Activated naive CD8-positive, alpha-beta T cell (primary cell): Measurements from ENCODE around the gene CDK12.

ENCODE experiments used
- H3K27ac Mint-ChIP-seq: one replicate; pipeline ENCODE4 v1.8.0; 2021; ENCODE audit warnings: mixed read lengths
- H3K27me3 Mint-ChIP-seq: one replicate; pipeline ENCODE4 v1.8.0; 2021; ENCODE audit warnings: mixed read lengths
- H3K36me3 Mint-ChIP-seq: one replicate; pipeline ENCODE4 v1.8.0; 2021; ENCODE audit warnings: mixed read lengths
- H3K4me1 Mint-ChIP-seq: one replicate; pipeline ENCODE4 v1.8.0; 2021; ENCODE audit warnings: low read depth, mixed read lengths
- H3K4me3 Mint-ChIP-seq: one replicate; pipeline ENCODE4 v1.8.0; 2021; ENCODE audit warnings: mild to moderate bottlenecking, mixed read lengths
- H3K9me3 Mint-ChIP-seq: one replicate; pipeline ENCODE4 v1.8.0; 2021; ENCODE audit warnings: low read depth, mixed read lengths

CDK12 gene

GRCh38 chr17:39551879-39552278 is 90.6 kb downstream of the CDK12 start:
- no peak overlapping the region for H3K27ac Mint-ChIP-seq
- H3K27me3 Mint-ChIP-seq = no peaks in the 10 kb centered on the region
- no peak overlapping the region for H3K4me3 Mint-ChIP-seq

GRCh38 chr17:39553341-39553945 is 92.2 kb downstream of the CDK12 start:
- no peaks in the 10 kb centered on the region for H3K27me3 Mint-ChIP-seq
- H3K27ac Mint-ChIP-seq = no peak overlapping the region
- no peaks in the 10 kb centered on the region for H3K9me3 Mint-ChIP-seq
- H3K4me1 Mint-ChIP-seq = no peaks in the 10 kb centered on the region
- peaks cover 11% of the 10 kb centered on the region for H3K36me3 Mint-ChIP-seq
- H3K4me3 Mint-ChIP-seq = no peak overlapping the region

More at GRCh38 chr17:39551879-39552278, 90.6 kb downstream of the CDK12 start:
- peaks cover 7% of the 10 kb centered on the region for H3K36me3 Mint-ChIP-seq
- H3K4me1 Mint-ChIP-seq = no peaks in the 10 kb centered on the region
- no peaks in the 10 kb centered on the region for H3K9me3 Mint-ChIP-seq

GRCh38 chr17:39555368-39555767 is 94.1 kb downstream of the CDK12 start:
- Mint-ChIP-seq H3K27ac (no peak overlapping the region), H3K4me3 (no peak overlapping the region), H3K27me3 (no peaks in the 10 kb centered on the region), H3K4me1 (no peaks in the 10 kb centered on the region), H3K9me3 (no peaks in the 10 kb centered on the region), H3K36me3 (peaks cover 13% of the 10 kb centered on the region)

GRCh38 chr17:39556423-39556822 is 95.1 kb downstream of the CDK12 start:
- H3K9me3 Mint-ChIP-seq = no peaks in the 10 kb centered on the region
- no peak overlapping the region for H3K4me3 Mint-ChIP-seq
- peaks cover 13% of the 10 kb centered on the region for H3K36me3 Mint-ChIP-seq
- no peaks in the 10 kb centered on the region for H3K27me3 Mint-ChIP-seq
- H3K4me1 Mint-ChIP-seq = no peaks in the 10 kb centered on the region
- no peak overlapping the region for H3K27ac Mint-ChIP-seq

GRCh38 chr17:39562395-39562794 is 101.1 kb downstream of the CDK12 start:
- Mint-ChIP-seq H3K27me3 (no peaks in the 10 kb centered on the region), H3K4me1 (no peaks in the 10 kb centered on the region), H3K27ac (no peak overlapping the region), H3K36me3 (peaks cover 16% of the 10 kb centered on the region), H3K9me3 (no peaks in the 10 kb centered on the region), H3K4me3 (no peak overlapping the region)

- H3K36me3 Mint-ChIP-seq = peaks cover 19% of the 10 kb centered on the region
- no peaks in the 10 kb centered on the region for H3K9me3 Mint-ChIP-seq
- no peak overlapping the region for H3K4me3 Mint-ChIP-seq
- H3K4me1 Mint-ChIP-seq = no peaks in the 10 kb centered on the region
- H3K27ac Mint-ChIP-seq = no peak overlapping the region
- H3K27me3 Mint-ChIP-seq = no peaks in the 10 kb centered on the region
Measured at GRCh38 chr17:39562976-39563375, 101.7 kb downstream of the CDK12 start.

- no peak overlapping the region for H3K27ac Mint-ChIP-seq
- no peaks in the 10 kb centered on the region for H3K4me1 Mint-ChIP-seq
- H3K9me3 Mint-ChIP-seq = no peaks in the 10 kb centered on the region
- no peaks in the 10 kb centered on the region for H3K27me3 Mint-ChIP-seq
- peaks cover 23% of the 10 kb centered on the region for H3K36me3 Mint-ChIP-seq
- H3K4me3 Mint-ChIP-seq = no peak overlapping the region
Measured at GRCh38 chr17:39563476-39563875, 102.2 kb downstream of the CDK12 start.

GRCh38 chr17:39564211-39564848 is 103.0 kb downstream of the CDK12 start:
- Mint-ChIP-seq H3K9me3 (no peaks in the 10 kb centered on the region), H3K4me3 (no peak overlapping the region), H3K27me3 (no peaks in the 10 kb centered on the region), H3K4me1 (no peaks in the 10 kb centered on the region), H3K27ac (no peak overlapping the region), H3K36me3 (peaks cover 27% of the 10 kb centered on the region)

- H3K27ac Mint-ChIP-seq = no peak overlapping the region
- H3K4me3 Mint-ChIP-seq = no peak overlapping the region
- H3K4me1 Mint-ChIP-seq = no peaks in the 10 kb centered on the region
- H3K9me3 Mint-ChIP-seq = peaks cover 7% of the 10 kb centered on the region
- peaks cover 36% of the 10 kb centered on the region for H3K36me3 Mint-ChIP-seq
- no peaks in the 10 kb centered on the region for H3K27me3 Mint-ChIP-seq
Measured at GRCh38 chr17:39566094-39566850, 105.0 kb downstream of the CDK12 start.

GRCh38 chr17:39568702-39569101 is 107.4 kb downstream of the CDK12 start:
- no peaks in the 10 kb centered on the region for H3K27me3 Mint-ChIP-seq
- peaks cover 39% of the 10 kb centered on the region for H3K36me3 Mint-ChIP-seq
- peaks cover 11% of the 10 kb centered on the region for H3K9me3 Mint-ChIP-seq
- H3K4me1 Mint-ChIP-seq = no peaks in the 10 kb centered on the region
- H3K27ac Mint-ChIP-seq = no peak overlapping the region
- no peak overlapping the region for H3K4me3 Mint-ChIP-seq

- peaks cover 39% of the 10 kb centered on the region for H3K36me3 Mint-ChIP-seq
- H3K4me3 Mint-ChIP-seq = no peak overlapping the region
- H3K27me3 Mint-ChIP-seq = no peaks in the 10 kb centered on the region
- no peaks in the 10 kb centered on the region for H3K4me1 Mint-ChIP-seq
- no peak overlapping the region for H3K27ac Mint-ChIP-seq
- H3K9me3 Mint-ChIP-seq = peaks cover 11% of the 10 kb centered on the region
Measured at GRCh38 chr17:39569126-39569525, 107.8 kb downstream of the CDK12 start.

GRCh38 chr17:39572121-39572520 is 110.8 kb downstream of the CDK12 start:
- Mint-ChIP-seq H3K9me3 (peaks cover 11% of the 10 kb centered on the region), H3K27me3 (no peaks in the 10 kb centered on the region), H3K4me1 (no peaks in the 10 kb centered on the region), H3K36me3 (peaks cover 28% of the 10 kb centered on the region), H3K27ac (no peak overlapping the region), H3K4me3 (peak overlapping the region; percentile 5)

GRCh38 chr17:39573447-39574298 is 112.4 kb downstream of the CDK12 start:
- H3K9me3 Mint-ChIP-seq = peaks cover 11% of the 10 kb centered on the region
- peak overlapping the region; percentile 79 for H3K4me3 Mint-ChIP-seq
- H3K4me1 Mint-ChIP-seq = no peaks in the 10 kb centered on the region
- H3K27me3 Mint-ChIP-seq = no peaks in the 10 kb centered on the region
- H3K36me3 Mint-ChIP-seq = peaks cover 18% of the 10 kb centered on the region
- H3K27ac Mint-ChIP-seq = no peak overlapping the region

GRCh38 chr17:39576187-39576586 is 114.9 kb downstream of the CDK12 start:
- peaks cover 6% of the 10 kb centered on the region for H3K36me3 Mint-ChIP-seq
- no peak overlapping the region for H3K4me3 Mint-ChIP-seq
- no peak overlapping the region for H3K27ac Mint-ChIP-seq
- no peaks in the 10 kb centered on the region for H3K27me3 Mint-ChIP-seq
- H3K4me1 Mint-ChIP-seq = no peaks in the 10 kb centered on the region
- peaks cover 5% of the 10 kb centered on the region for H3K9me3 Mint-ChIP-seq

GRCh38 chr17:39578272-39578671 is 117.0 kb downstream of the CDK12 start:
- Mint-ChIP-seq H3K9me3 (no peaks in the 10 kb centered on the region), H3K36me3 (peaks cover 5% of the 10 kb centered on the region), H3K27ac (no peak overlapping the region), H3K4me1 (no peaks in the 10 kb centered on the region), H3K27me3 (no peaks in the 10 kb centered on the region), H3K4me3 (no peak overlapping the region)
